GM12891 (cell line): ENCODE results near the gene SLC22A12.

ENCODE experiments used
- PAX5 ChIP-seq: IDR thresholded peaks from 2 replicates; pipeline ENCODE4 v1.6.1; 2011; ENCODE audit warnings: low read length, moderate library complexity, mild to moderate bottlenecking; ENCODE audit not compliant: insufficient read depth, severe bottlenecking
- POLR2A ChIP-seq: IDR thresholded peaks from 2 replicates; pipeline ENCODE4 v1.6.1; 2011; ENCODE audit warnings: low read depth, low read length, control low read depth
- POLR2AphosphoS5 ChIP-seq: IDR thresholded peaks from 2 replicates; pipeline ENCODE4 v1.6.1; 2011; ENCODE audit warnings: low read depth, low read length, control low read depth
- SPI1 ChIP-seq: IDR thresholded peaks from 2 replicates; pipeline ENCODE4 v1.6.1; 2011; ENCODE audit warnings: low read depth, low read length, control low read depth
- TAF1 ChIP-seq: IDR thresholded peaks from 2 replicates; pipeline ENCODE4 v1.6.1; 2011; ENCODE audit warnings: low read depth, low read length, control low read depth

GRCh38 chr11:64564947-64565889, 25.8 kb upstream of the SLC22A12 start:
- TF ChIP-seq POLR2A (no peak), POLR2AphosphoS5 (no peak), TAF1 (no peak), PAX5 (no peak), SPI1 (no peak)
